ENCODE measurements around the gene HSF2.
"Not testable (repeated sequence)": the region's sequence is repeated elsewhere in the genome, so short reads cannot be mapped to it uniquely, and the experiment has no call there.

HSF2 gene

DNA sequence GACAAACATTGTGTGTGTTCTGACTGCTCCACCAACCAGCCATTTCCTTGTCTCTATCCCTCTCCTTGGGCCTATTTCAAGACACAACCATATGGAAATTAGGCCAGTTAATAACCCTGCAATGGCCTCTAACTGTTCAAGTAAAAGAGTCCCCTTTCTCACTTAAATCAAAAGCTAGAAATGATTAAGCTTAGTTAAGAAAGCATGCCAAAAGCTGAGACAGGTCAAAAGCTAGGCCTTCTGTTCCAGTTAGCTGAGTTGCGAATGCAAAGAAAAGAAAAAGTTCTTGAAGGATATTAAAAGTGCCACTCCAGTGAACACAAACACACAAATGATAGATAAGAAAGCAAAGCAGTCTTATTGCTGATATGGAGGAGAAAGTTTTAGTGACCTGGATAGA lies 49.6 kb downstream of the HSF2 start:
- ATAC-seq (ENCODE audit: insufficient read depth, low read depth): no peak
- H3K36me3 ChIP-seq (ENCODE audit: insufficient read depth, low read length): peaks cover 94% of the 10 kb centered on the region

DNA sequence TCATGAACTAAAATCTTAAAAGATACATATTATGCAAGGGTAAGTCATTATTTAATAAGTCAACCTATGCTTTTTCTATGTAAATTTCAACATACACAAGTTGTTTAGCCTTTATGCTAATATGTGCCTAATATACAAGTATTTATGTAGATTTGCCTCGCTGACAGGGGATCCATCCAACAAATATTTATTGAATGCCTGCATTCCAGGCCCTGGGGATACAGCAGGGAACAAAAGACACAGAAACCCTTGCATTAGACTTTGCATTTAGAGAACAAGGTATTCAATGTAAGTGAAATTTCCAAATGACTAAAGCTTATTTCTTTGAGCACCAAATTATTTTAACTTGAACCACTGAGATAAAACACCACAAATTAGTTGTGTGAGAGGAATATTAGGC lies 53.1 kb downstream of the HSF2 start:
- no peak overlapping the region for H3K27ac ChIP-seq (ENCODE audit: low read length)
- no peaks in the 10 kb centered on the region for H3K9me3 ChIP-seq (ENCODE audit: insufficient read depth, low read length, severe bottlenecking)
- DNase-seq (no peak), ATAC-seq (ENCODE audit: insufficient read depth, low read depth) (no peak)
- peaks cover 8% of the 10 kb centered on the region for H3K79me2 ChIP-seq (ENCODE audit: insufficient read depth, low read length)
- no peak overlapping the region for H3K4me2 ChIP-seq (ENCODE audit: insufficient read depth, low read length)
- TF ChIP-seq EZH2 (IDR thresholded peaks at IDR 0.05; ENCODE audit: borderline replicate concordance, low read depth, low read length, severe bottlenecking) (no peak), CTCF (IDR thresholded peaks at IDR 0.05; ENCODE audit: borderline replicate concordance, extremely low read depth, low read length, poor library complexity, severe bottlenecking) (no peak)
- H3K4me3 ChIP-seq (ENCODE audit: low read depth in 1 of 2, low read length in 2 of 2): no peak overlapping the region
- H3K9ac ChIP-seq (ENCODE audit: low read depth, low read length): no peak overlapping the region
- no peaks in the 10 kb centered on the region for H3K4me1 ChIP-seq (ENCODE audit: insufficient read depth, low read length)
- no peaks in the 10 kb centered on the region for H3K27me3 ChIP-seq (ENCODE audit: insufficient read depth, low read length, poor library complexity)
- H4K20me1 ChIP-seq (ENCODE audit: insufficient read depth, low read length): peaks cover 3% of the 10 kb centered on the region; the same call in 1 of the 2 replicates
- H3K36me3 ChIP-seq (ENCODE audit: insufficient read depth, low read length): peaks cover 93% of the 10 kb centered on the region
- no peak overlapping the region for H2AFZ ChIP-seq (ENCODE audit: low read depth, low read length)

More for the DNA sequence above, 49.6 kb downstream of the HSF2 start:
- H3K4me3 ChIP-seq (ENCODE audit: low read depth in 1 of 2, low read length in 2 of 2): no peak overlapping the region
- no peak overlapping the region for H3K27ac ChIP-seq (ENCODE audit: low read length)
- H4K20me1 ChIP-seq (ENCODE audit: insufficient read depth, low read length): no peaks in the 10 kb centered on the region; the same call in 1 of the 2 replicates
- H3K79me2 ChIP-seq (ENCODE audit: insufficient read depth, low read length): no peaks in the 10 kb centered on the region
- no peak for DNase-seq
- no peak overlapping the region for H2AFZ ChIP-seq (ENCODE audit: low read depth, low read length)
- H3K9me3 ChIP-seq (ENCODE audit: insufficient read depth, low read length, severe bottlenecking): no peaks in the 10 kb centered on the region
- no peak for TF ChIP-seq EZH2 (IDR thresholded peaks at IDR 0.05; ENCODE audit: borderline replicate concordance, low read depth, low read length, severe bottlenecking)
- no peak for TF ChIP-seq CTCF (IDR thresholded peaks at IDR 0.05; ENCODE audit: borderline replicate concordance, extremely low read depth, low read length, poor library complexity, severe bottlenecking)
- H3K9ac ChIP-seq (ENCODE audit: low read depth, low read length): no peak overlapping the region
- H3K27me3 ChIP-seq (ENCODE audit: insufficient read depth, low read length, poor library complexity): no peaks in the 10 kb centered on the region
- H3K4me2 ChIP-seq (ENCODE audit: insufficient read depth, low read length): no peak overlapping the region
- no peaks in the 10 kb centered on the region for H3K4me1 ChIP-seq (ENCODE audit: insufficient read depth, low read length)

GRCh38 chr6:122454673-122455072 lies 55.2 kb downstream of the HSF2 start:
- DNase-seq (no peak), ATAC-seq (ENCODE audit: insufficient read depth, low read depth) (no peak)
- peaks cover 81% of the 10 kb centered on the region for H3K36me3 ChIP-seq (ENCODE audit: insufficient read depth, low read length)
- H3K9me3 ChIP-seq (ENCODE audit: insufficient read depth, low read length, severe bottlenecking): no peaks in the 10 kb centered on the region
- peaks cover 19% of the 10 kb centered on the region; the same call in 1 of the 2 replicates for H4K20me1 ChIP-seq (ENCODE audit: insufficient read depth, low read length)
- no peak for TF ChIP-seq EZH2 (IDR thresholded peaks at IDR 0.05; ENCODE audit: borderline replicate concordance, low read depth, low read length, severe bottlenecking)
- no peak for TF ChIP-seq CTCF (IDR thresholded peaks at IDR 0.05; ENCODE audit: borderline replicate concordance, extremely low read depth, low read length, poor library complexity, severe bottlenecking)
- no peak overlapping the region for H3K4me2 ChIP-seq (ENCODE audit: insufficient read depth, low read length)
- no peak overlapping the region for H2AFZ ChIP-seq (ENCODE audit: low read depth, low read length)
- no peak overlapping the region for H3K4me3 ChIP-seq (ENCODE audit: low read depth in 1 of 2, low read length in 2 of 2)
- H3K27me3 ChIP-seq (ENCODE audit: insufficient read depth, low read length, poor library complexity): no peaks in the 10 kb centered on the region
- H3K4me1 ChIP-seq (ENCODE audit: insufficient read depth, low read length): no peaks in the 10 kb centered on the region
- peaks cover 29% of the 10 kb centered on the region for H3K79me2 ChIP-seq (ENCODE audit: insufficient read depth, low read length)
- no peak overlapping the region for H3K27ac ChIP-seq (ENCODE audit: low read length)
- H3K9ac ChIP-seq (ENCODE audit: low read depth, low read length): no peak overlapping the region

DNA sequence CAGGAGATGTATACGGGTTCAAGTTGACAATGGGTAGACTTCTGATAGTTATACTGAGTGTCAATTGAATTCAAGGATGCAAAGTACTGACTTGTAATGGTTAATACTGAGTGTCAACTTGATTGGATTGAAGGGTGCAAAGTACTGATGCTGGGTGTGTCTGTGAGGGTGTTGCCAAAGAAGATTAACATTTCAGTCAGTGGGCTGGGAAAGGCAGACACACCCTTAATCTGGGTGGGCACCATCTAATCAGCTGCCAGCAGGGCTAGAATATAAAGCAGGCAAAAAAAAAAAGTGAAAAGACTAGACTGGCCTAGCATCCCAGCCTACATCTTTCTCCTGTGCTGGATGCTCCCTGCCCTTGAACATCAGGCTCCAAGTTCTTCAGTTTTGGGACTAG lies 55.7 kb downstream of the HSF2 start:
- not testable (repeated sequence) for ATAC-seq (ENCODE audit: insufficient read depth, low read depth); H3K4me3 ChIP-seq (ENCODE audit: low read depth in 1 of 2, low read length in 2 of 2); H3K9me3 ChIP-seq (ENCODE audit: insufficient read depth, low read length, severe bottlenecking); H2AFZ ChIP-seq (ENCODE audit: low read depth, low read length); H3K27ac ChIP-seq (ENCODE audit: low read length); DNase-seq; H3K4me2 ChIP-seq (ENCODE audit: insufficient read depth, low read length); H3K4me1 ChIP-seq (ENCODE audit: insufficient read depth, low read length); H3K27me3 ChIP-seq (ENCODE audit: insufficient read depth, low read length, poor library complexity); H3K9ac ChIP-seq (ENCODE audit: low read depth, low read length)
- Histone ChIP-seq H4K20me1 (ENCODE audit: insufficient read depth, low read length) (peaks cover 24% of the 10 kb centered on the region; the same call in 1 of the 2 replicates), H3K36me3 (ENCODE audit: insufficient read depth, low read length) (peaks cover 77% of the 10 kb centered on the region), H3K79me2 (ENCODE audit: insufficient read depth, low read length) (peaks cover 33% of the 10 kb centered on the region)
